IPS-NIHi7 (cell line): ENCODE data around the gene TPMT.
A peak's percentile ranks its signal among the peaks of the same experiment; 100 is the strongest.
"Not testable (repeated sequence)": the region's sequence is repeated elsewhere in the genome, so short reads cannot be mapped to it uniquely, and the experiment has no call there.

Experiments used
- DNase-seq: peaks from one replicate; pipeline ENCODE4 v3.0.0; 2012; ENCODE audit warnings: mixed read lengths; ENCODE audit errors: extremely low spot score

The TPMT gene

GRCh38 chr6:18154507-18155149 is at the start of gene TPMT:
Gene TPMT, minus strand, starts transcription at chr6:18155077. Its CDS starts 5,950 bp downstream, at chr6:18149127.
- DNase-seq, result no peak

DNA sequence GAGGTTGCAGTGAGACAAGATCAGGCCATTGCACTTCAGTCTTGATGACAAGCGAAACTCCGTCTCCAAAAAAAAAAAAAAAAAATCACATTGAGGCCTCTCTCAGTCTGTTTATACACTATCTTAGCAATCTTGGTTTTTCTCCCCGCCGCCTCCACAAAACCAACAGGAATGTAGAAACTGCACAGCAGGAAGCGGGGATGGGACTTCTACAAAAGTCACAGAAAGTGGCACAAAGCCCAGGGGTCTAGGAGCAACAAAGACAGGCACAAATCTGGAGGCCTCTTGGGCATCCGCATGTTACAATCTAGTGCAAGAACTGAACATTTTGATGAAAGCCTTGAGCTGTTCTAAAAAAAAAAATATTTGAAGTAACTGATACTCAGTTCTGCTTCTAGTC is 48.9 kb upstream of the TPMT start:
- DNase-seq, result no peak

DNA sequence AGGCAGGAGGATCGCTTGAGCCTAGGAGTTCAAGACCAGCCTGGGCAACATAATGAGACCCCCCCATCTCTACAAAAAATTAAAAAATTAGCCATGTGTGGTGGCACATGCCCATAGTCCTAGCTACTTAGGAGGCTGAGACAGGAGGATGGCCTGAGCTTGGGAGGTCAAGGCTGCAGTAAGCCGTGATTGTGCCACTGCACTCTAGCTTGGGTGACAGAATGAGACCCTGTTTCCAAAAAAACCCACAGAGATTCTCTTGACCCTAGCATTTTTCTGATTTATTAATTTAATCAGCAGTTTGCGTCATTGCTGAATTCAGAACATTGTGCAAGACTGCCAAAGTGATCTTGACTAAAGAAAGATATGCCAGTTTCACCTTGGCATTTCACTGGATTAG is 37.1 kb upstream of the TPMT start:
- no peak for DNase-seq

DNA sequence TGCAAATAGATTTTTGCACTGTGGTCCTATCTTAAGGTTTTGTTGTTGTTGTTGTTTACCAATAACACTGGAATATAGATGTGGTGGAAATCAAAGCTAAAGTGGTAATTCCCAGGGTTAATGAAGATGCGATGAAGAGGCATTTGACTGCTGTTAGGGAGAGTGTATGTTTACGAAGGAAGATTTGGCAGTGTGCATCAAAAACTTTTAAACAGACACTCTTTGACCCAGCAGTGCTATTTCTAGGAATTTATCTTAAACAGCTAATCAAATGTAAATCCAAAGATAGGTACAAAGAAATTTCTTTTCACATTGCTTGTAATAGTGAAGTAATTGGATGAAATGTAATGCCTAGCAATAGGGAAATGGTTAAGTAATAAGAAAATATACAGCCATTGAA is 34.3 kb upstream of the TPMT start:
- no peak for DNase-seq

- DNase-seq, result no peak
Measured at GRCh38 chr6:18187701-18188100, 32.8 kb upstream of the TPMT start.

DNA sequence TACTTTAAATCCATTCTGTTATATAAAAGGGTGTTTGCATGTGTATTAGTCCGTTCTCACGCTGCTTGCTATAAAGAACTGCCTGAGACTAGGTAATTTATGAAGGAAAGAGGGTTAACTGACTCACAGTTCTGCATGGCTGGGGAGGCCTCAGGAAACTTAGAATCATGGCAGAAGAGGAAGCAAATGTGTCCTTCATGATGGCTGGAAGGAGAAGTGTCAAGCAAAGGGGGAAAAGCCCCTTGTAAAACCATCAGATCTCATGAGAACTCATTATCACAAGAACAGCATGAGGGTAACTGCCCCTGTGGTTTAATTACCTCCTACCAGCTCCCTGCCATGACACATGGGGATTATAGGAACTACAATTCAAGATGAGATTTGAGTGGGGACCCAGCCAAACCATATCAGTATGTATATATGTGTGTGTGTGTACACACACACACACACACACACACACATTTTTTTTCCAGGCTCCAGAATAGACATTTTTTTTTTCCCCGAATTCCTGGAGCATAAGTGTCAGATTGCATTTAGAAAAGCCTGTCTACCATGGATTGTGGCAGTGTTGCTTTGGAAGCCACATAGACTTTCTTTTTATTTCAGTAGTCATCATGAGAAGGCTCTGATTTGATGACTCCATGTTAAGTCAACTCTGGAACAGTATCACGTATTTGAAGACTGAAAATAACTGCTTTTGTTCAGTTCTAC is 31.8 kb upstream of the TPMT start:
- no peak for DNase-seq

- peak; percentile 62 for DNase-seq
Measured at GRCh38 chr6:18186033-18186432, 31.2 kb upstream of the TPMT start.

DNA sequence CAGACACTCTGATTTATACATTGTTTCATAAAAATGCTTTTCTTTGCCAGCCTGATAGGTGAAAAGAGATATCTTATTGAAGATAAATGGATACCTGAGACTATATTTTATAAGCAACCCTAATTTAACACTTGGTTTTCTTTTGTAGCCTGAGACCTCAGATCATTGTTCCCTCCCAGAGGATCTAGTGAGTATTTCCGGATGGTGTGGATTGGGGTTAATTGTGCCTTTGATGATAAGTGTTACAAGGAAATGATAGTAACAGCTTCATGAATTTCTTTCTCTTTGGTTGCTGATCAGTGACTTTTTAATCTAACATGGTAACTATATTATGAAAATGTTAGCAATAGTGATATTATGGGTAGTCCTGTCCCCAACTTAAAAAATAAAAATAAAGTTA is 30.7 kb upstream of the TPMT start:
- DNase-seq, result no peak

DNA sequence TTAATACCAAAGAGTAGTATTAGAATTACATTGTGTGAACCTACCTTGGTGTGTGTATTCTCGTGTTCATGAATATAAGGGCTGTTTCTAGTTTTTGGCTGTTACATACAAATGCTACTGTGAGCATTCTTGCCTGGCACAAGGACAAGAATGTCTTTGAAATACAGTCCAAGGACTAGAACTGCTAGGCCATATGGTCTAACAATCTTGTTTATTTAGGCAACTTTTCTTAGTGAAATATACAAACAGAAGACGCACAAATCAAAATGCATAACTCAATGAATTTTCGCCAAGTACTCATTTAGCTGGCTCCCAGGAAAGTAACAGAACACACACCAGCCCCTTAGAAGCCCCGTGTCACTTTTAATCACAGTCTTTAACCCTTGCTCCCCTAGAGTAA is 28.9 kb upstream of the TPMT start:
- DNase-seq, result no peak

- no peak for DNase-seq
Measured at GRCh38 chr6:18182568-18182967, 27.7 kb upstream of the TPMT start.

- DNase-seq, result no peak
Measured at GRCh38 chr6:18179770-18180356, 25.0 kb upstream of the TPMT start.

GRCh38 chr6:18178960-18179615 is 24.2 kb upstream of the TPMT start:
- DNase-seq, result no peak

DNA sequence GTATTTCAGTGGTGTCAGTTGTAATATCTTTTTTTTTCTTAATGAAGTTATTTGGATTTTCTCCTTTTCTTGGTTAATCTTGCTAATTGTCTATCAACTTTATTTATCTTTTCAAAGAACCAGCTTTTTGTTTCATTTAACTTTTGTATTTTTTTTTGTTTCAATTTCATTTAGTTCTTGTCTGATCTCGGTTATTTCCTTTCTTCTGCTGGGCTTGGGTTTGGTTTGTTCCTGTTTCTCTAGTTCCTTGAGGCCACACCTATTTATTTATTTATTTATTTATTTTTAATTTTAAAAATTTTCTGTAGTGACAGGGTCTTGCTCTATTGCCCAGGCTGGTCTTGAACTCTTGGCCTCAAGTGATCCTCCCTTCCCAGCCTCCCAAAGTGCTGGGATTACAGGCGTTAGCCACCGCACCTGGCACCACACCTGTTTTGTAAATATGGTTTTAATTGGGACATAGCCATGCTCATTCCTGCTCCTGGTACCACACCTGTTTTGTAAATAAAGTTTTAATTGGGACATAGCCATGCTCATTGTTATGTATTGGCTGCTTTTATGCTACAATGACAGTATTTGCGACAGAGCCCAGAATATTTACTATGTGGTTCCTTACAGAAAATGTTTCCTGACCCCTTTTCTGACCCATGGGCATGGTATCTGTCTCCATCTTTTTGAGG is 22.5 kb upstream of the TPMT start:
- DNase-seq, result no peak

DNA sequence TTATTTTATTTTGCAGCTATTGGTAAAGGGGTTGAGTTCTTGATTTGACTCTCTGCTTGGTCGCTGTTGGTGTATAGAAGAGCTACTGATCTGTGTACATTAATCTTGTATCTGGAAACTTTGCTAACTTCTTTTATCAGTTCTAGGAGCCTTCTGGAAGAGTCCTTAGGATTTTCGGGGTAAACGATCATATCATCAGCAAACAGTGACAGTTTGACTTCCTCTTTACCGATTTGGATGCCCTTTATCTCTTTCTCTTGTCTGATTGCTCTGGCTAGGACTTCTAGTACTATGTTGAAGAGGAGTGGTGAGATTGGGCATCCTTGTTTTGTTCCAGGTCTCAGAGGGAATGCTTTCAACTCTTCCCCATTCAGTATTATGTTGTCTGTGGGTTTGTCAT is 21.3 kb upstream of the TPMT start:
- not testable (repeated sequence) for DNase-seq

GRCh38 chr6:18171871-18172270 is 17.0 kb upstream of the TPMT start:
- no peak for DNase-seq

GRCh38 chr6:18168264-18168663 is 13.4 kb upstream of the TPMT start:
- no peak for DNase-seq

GRCh38 chr6:18166312-18167036 is 11.6 kb upstream of the TPMT start:
- DNase-seq, result no peak

- no peak for DNase-seq
Measured at GRCh38 chr6:18165751-18166150, 10.9 kb upstream of the TPMT start.

- DNase-seq, result no peak
Measured at GRCh38 chr6:18162401-18162800, 7.5 kb upstream of the TPMT start.

GRCh38 chr6:18161431-18161830 is 6.6 kb upstream of the TPMT start:
- no peak for DNase-seq

DNA sequence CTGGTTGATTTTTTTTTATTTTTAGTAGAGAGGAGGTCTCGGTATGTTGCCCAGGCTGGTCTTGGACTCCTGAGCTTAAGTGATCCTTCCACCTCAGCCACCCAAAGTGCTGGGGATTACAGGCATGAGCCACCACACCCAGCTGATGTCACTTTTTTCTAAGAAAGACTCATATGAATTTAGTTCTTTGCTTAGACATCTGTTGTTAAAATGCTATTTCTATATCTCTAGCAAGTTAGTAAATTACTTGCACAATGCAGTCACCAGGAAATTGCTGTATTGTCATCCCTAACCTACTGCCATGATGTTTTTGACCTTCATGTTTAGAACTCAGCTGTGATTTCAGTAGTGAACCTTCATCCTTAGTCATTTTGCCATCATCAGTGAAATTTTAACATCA is 6.0 kb upstream of the TPMT start:
- no peak for DNase-seq
